Ecto neural progenitor cell (in vitro differentiated cells): ENCODE data around the gene INPP5K.
"Not testable (repeated sequence)": the region's sequence is repeated elsewhere in the genome, so short reads cannot be mapped to it uniquely, and the experiment has no call there.

Experiments used
- DNase-seq: peaks from one replicate; pipeline ENCODE4 v3.0.0-alpha.2; 2018; ENCODE audit warnings: low spot score

Gene INPP5K

DNA sequence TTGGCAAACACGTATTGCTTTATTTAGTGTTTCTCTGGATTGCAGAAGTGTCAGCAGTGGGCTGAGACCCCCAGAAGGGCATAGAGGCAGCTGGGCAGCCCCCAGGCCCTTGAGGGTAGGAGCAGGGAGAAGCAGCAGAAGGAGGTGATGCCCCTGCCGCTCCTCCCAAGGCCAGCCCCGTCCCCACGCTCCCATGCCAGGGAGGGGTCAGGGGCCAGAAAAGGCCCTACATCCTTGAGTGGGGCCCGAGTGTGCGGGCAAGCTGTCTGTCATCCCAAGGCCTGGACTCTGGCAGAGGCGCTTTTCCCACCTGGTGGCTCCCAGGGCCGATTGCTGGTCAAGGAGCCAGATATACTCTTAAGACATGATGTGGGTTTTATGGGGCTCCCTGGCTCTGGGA, 52.2 kb downstream of the INPP5K start:
- no peak for DNase-seq

DNA sequence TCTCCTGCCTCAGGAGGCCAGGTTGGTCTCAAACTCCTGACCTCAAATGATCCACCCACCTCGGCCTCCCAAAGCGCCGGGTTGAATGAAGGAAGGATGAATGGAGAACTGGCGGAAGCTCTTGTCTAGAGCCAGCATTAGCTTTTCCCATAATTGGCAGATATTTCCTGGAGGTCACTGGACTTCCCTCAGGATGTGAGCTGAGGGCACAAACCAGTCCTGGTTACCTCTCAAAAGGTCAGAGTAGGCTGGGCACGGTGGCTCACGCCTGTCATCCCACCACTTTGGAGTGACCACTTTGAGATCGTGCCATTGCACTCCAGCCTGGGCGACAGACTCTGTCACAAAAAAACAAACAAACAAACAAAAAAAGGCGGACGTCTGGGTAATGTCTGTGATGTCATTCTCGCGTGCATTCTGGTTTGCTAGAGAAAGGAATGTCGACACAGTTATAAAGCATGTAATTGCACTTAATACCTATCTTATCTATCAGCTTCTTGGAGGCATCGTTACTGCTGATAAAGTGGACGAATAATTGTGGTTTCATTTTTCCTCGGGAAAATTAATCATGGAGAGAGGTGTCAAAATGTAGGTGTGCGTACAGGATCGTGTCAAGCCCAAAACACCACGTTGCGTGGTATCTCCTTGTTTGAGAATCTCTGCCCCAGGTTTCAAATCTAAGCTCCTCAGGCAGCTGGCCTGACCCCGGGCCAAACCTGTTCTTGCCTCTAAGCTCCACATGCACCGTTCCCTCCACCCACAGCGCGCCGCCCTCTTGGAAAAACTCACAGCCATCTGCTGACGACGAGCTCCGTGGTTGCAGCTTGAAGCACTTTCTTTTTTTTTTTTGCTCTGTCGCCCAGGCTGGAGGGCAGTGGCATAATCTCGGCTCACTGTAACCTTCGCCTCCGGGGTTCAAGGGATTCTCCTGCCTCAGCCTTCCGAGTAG, 54.0 kb downstream of the INPP5K start:
- DNase-seq: no peak

- DNase-seq: no peak
These were observed 55.0 kb downstream of the INPP5K start for GRCh38 chr17:1461198-1461944.

GRCh38 chr17:1460233-1460632, 56.2 kb downstream of the INPP5K start:
- no peak for DNase-seq

GRCh38 chr17:1455797-1456599, 60.4 kb downstream of the INPP5K start, which contains the start of gene CRK:
TSS of gene CRK (minus strand) at chr17:1456232. CDS start at chr17:1456117, 115 bp downstream.
- peak; percentile 100 for DNase-seq

DNA sequence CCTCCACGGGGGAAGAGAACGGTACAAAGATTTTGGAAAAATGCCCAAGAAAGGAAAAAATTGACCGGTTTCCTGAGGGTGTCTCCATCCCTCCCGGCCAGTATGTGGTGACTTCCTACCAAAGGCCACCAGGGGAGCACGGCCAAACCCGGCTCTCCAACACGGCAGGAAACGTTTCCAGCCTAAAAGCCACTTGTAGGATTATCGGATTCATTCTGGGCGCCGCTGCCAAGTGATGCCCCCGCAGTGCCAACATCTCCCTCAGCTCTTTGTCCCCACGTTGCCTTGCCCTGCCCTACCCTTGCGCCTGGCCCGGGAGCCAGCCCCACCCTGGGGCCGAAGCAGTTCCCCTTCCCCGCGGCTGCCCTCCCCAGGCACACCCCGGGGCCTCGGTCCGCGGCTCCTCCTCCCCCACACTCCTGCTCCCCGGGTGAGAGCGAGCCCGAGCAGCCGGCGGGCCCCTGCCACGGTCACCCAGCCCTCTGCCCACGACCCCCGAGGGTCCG, 61.1 kb downstream of the INPP5K start:
- DNase-seq: peak; percentile 85

GRCh38 chr17:1454541-1454940, 61.9 kb downstream of the INPP5K start:
- DNase-seq: no peak

DNA sequence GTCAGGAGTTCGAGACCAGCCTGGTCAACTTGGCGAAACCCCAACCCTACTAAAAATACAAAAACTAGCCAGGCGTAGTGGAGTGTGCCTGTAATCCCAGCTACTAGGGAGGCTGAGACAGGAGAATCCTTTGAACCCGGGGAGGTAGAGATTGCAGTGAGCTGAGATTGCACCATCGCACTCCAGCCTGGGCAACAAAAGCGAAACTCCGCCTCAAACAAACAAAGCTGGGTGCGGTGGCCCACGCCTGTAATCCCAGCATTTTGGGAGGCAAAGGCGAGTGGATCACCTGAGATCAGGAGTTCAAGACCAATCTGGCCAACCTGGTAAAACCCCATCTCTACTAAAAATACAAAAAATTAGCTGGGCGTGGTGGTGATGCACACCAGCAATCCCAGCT, 62.7 kb downstream of the INPP5K start:
- DNase-seq: not testable (repeated sequence)

DNA sequence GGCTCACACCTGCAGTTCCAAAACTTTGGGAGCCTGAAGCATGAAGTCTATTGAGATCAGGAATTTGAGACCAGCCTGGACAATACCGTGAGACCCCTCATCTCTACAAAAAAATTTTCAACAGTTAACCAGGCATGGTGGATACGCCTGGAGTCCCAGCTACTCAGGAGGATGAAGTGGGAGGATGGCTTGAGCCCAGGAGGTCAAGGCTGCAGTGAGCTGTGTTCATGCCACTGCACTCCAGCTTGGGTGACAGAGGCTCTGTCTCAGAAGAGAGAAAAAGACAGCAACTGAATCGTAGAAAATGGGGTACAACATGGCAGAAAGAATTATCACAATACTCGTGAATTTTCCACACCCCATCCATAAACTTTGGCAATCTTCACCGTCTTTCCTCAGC, 63.6 kb downstream of the INPP5K start:
- no peak for DNase-seq

- not testable (repeated sequence) for DNase-seq
These were observed 66.2 kb downstream of the INPP5K start for GRCh38 chr17:1450261-1450660.

GRCh38 chr17:1449412-1449967, 66.9 kb downstream of the INPP5K start:
- no peak for DNase-seq

DNA sequence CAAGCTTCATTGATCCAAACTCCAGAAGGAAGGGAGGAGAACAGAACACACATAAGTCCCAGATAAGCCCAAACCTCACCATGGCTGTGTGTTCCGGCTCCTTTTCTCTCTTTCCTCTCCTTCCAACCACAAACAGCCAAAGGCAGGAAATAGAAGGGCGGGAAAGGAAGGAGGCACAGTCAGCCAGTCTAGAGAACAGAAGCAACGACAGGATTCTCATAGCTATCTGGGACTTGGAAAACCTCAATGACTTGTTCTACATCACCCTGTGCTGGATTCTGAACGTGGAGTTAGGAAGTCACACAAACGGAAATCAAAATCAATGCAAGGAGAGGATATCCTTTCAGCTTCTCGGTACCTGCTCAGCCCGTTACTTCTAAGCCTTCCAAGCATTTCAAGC, 69.4 kb downstream of the INPP5K start:
- no peak for DNase-seq

DNA sequence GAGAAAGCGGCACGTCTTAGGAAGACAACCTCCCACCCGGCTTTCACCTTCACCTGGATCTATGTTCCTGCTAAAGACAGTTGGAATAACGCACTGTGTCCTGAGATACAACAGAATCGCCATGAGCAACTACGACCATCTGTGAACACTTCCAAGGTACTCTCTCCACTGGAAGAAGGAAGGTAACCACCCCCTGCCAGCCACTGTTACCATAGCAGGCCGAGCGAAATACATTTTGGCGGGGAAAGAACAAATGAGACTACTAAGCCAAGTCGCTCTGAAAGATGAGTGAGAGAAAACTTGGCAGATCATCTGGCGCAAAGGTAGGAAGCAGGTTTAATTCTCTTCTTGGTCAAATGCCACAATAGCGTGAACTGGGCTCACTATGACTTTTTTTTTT, 70.2 kb downstream of the INPP5K start:
- no peak for DNase-seq

- not testable (repeated sequence) for DNase-seq
These were observed 70.7 kb downstream of the INPP5K start for GRCh38 chr17:1445695-1446094.
